ENCODE results near the gene ENAH.

GRCh38 chr1:225474439-225474985 is 178.4 kb downstream of the ENAH start:
- TF ChIP-seq CTCF (IDR thresholded peaks at IDR 0.05): no peak
- TF ChIP-seq POLR2A (IDR thresholded peaks at IDR 0.05): no peak

All from uterus (tissue), 2 donors.